Left hindlimb (tissue), 1 donor: Measurements from ENCODE around the gene NPBWR2.
"Not testable (repeated sequence)": the region's sequence is repeated elsewhere in the genome, so short reads cannot be mapped to it uniquely, and the experiment has no call there.

Experiments used
- DNase-seq: peaks from one replicate; pipeline ENCODE4 v3.0.0-alpha.2; 2018

NPBWR2 gene

GRCh38 chr20:64102647-64103354 lies 4.6 kb downstream of the NPBWR2 start:
- DNase-seq = peak; percentile 41

DNA sequence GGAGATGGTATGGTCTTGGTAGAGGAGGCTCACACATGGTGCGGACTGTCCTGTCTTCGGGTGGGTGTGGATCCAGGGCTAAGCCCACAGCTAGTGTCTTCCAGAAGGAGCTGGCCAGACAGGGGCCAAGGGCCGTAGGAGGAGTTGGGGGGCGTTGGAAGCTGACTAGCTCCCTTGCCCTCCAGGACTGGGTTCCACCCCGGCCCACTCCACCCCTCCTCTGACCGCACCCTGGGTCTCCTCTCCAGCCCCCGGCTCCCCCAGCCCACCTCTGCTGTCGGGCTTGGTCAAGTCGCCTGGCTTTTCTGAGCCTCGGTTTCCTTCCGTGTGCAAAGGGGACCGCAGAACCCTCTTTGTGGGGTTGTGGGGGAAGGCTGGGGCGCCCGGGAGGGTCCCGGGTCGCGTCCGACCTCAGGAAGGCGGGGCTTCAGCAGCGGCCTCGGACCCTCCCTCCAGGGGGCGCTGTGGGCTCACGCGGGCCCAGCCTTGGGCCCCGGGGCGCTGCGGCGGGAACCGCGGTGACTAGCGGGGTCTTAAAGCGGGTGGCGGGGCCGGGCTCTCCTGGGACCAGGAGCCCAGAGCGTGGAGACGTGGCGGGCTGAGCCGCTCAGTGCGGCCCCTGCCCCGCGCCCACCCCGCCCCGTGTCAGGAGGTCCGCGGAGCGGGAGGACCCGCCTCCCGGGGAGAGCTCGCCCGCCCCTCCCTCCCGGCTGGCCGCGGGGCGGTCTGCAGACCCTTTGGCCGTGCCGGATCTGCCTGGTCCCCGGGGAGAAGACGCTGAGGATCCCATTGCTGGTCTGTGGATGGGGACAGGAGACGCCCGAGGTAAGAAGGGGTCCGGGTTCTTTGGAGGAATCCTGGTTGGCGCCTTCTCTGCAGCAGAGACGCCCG lies 5.4 kb downstream of the NPBWR2 start:
- DNase-seq = peak; percentile 28

- DNase-seq = no peak
Observed at GRCh38 chr20:64100946-64101688, 6.2 kb downstream of the NPBWR2 start.

DNA sequence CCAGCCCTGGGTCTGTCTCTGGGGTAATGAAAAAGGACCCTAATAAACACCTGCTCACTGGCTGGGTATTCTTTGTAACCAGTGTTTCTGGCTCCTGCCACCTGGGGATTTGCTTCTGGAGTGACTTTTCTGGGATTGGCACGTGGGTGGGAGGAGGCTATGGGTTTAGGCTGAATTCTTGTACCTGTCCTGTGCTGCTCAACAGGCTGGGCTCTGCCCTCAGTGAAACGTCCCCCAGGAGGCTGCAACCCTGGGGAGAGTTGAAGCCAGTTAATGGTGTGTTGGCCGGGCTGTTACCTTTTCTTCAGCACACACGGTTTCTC lies 6.8 kb downstream of the NPBWR2 start:
- DNase-seq = no peak

GRCh38 chr20:64099880-64100565 lies 7.3 kb downstream of the NPBWR2 start:
- peak; percentile 20 for DNase-seq

DNA sequence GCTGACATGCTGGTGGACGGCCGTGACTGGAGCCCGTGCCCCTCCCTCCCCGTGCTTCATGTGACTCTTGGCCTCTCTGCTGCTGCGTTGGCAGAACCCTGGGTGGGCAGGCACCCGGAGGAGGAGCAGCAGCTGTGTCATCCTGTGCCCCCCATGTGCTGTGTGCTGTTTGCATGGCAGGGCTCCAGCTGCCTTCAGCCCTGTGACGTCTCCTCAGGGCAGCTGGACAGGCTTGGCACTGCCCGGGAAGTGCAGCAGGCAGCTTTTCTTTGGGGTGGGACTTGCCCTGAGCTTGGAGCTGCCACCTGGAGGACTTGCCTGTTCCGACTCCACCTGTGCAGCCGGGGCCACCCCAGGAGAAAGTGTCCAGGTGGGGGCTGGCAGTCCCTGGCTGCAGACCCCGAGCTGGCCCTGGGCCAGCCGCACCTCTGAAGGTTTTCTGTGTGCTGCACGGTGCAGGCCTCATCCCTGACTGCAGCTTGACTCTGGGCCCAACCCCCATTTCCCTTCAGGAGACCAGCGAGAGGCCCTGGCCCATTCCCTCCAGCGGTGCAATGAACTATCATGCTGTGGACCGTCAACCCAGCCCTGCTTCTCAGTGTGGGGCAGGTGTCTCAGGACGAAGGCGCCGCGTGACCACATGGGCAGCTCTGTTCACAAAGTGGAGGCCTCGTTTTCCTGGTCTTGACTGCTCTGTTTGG lies 8.1 kb downstream of the NPBWR2 start:
- DNase-seq = peak; percentile 72

GRCh38 chr20:64098471-64099013 lies 8.8 kb downstream of the NPBWR2 start:
- DNase-seq = no peak

GRCh38 chr20:64096535-64096934 lies 10.8 kb downstream of the NPBWR2 start:
- no peak for DNase-seq

GRCh38 chr20:64095927-64096326 lies 11.4 kb downstream of the NPBWR2 start:
- no peak for DNase-seq

DNA sequence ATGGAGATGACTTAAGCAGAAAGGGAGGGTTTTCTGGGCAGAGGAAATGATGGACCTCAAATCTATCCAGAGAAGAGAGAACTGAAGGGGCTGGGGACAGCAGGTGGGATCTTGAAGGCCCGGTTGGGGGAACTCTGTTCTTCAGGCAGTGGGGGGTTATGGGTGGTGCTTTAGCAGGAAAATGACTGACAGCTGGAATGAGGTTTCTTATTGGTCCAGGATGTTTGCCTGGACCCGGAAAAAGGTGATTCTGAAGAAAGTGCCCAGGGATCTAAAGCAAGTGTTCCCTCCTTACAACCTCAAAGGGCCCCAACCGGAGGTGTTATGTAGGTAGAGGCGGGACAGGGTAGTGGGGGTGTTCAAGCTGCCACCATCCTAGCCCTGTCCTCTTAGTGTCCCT lies 11.9 kb downstream of the NPBWR2 start:
- no peak for DNase-seq

GRCh38 chr20:64093013-64093503 lies 14.3 kb downstream of the NPBWR2 start:
- DNase-seq = no peak

GRCh38 chr20:64092258-64093012 lies 14.9 kb downstream of the NPBWR2 start:
- DNase-seq = no peak

DNA sequence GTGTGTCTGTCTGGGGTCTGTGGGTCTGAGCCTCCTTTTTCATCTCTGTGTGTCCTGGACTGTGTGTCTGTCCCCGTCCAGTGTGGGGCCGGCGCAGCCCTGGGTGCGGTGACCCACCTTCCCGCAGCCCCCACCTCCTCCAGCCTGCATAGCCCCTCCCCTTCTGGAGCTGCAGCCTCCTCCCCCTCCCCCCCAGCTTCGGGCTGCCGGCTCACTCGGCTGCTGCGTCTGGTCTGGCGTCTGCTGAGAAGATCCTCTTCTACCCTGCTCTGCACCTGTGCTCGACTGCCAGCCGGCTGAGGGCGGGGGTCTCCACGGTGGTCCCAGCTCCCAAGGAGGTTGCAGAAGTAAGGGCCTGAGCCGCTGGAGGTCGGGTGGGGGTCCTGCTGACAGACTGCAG lies 15.6 kb downstream of the NPBWR2 start:
- DNase-seq = no peak

DNA sequence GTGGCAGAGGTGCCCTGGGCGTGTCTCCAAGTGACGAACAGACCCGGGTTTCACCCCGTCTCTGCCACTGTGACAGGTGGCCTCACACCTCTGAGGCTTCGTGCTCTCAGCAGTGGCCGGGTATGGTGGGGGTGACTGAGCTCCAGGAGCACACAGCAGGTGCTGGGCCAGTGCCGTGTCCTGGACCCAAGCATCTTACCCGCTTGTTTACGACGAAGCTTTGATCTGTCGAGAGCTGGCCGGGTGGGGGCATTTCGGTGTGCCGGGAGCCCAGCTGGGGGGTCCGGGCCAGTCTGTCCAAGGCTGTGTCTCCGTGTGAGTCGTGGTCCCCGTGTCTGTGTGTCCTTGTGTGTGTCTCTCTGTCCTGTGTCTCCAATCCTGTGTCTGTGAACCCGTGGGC lies 16.0 kb downstream of the NPBWR2 start:
- no peak for DNase-seq

- no peak for DNase-seq
Observed at GRCh38 chr20:64090165-64090564, 17.2 kb downstream of the NPBWR2 start.

DNA sequence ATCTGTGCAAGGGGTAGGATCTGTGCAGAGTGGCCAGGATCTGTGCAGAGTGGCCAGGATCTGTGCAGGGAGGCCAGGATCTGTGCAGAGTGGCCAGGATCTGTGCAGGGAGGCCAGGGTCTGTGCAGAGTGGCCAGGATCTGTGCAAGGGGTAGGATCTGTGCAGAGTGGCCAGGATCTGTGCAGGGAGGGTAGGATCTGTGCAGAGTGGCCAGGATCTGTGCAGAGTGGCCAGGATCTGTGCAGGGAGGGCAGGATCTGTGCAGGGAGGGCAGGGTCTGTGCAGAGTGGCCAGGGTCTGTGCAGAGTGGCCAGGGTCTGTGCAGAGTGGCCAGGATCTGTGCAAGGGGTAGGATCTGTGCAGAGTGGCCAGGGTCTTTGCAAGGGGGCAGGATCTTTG lies 18.8 kb downstream of the NPBWR2 start:
- DNase-seq = not testable (repeated sequence)

- DNase-seq = not testable (repeated sequence)
Observed at GRCh38 chr20:64087226-64087825, 20.0 kb downstream of the NPBWR2 start.

DNA sequence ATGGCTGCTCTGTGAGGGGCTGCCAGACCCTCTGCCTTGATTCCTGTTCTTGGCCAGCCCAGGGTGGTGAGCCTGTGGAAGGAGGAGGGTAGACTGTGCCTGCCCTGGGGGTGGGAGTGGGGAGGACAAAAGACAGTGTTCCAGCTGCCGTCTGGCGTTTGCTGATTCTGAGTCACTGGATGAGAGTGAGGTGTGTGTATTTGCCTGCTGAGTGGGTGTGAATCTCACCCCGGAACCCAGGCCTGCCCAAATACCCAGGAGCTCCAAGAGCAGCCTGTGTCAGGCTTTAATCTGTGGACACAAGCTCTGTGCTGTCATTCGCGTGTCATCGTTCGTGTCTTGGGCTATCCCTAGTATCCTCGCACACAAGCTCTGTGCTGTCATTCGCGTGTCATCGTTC lies 20.6 kb downstream of the NPBWR2 start:
- no peak for DNase-seq

GRCh38 chr20:64084685-64085152 lies 22.6 kb downstream of the NPBWR2 start:
- no peak for DNase-seq
